ENCODE measurements around the gene SLC27A1. TPM values are rescaled to one million over a fixed set of nuclear protein-coding genes. Genes with fewer than 3 reads are reported as not detected.

The SLC27A1 gene
- total RNA-seq, 2 donors from 2014 or later: 11.8 to 16.9 TPM

GRCh38 chr19:17543986-17544385 lies 73.7 kb downstream of the SLC27A1 start:
- WGBS, 2 experiments (ENCODE audit: insufficient coverage in 1 of 2, insufficient read length in 1 of 2): 72 to 73% methylated on average over 3 to 4 of the region's 4 CpGs
- H3K9me3 ChIP-seq (ENCODE audit: control insufficient read depth, low read length): no peaks in the 10 kb centered on the region

GRCh38 chr19:17544418-17544817 lies 74.1 kb downstream of the SLC27A1 start:
- H3K27me3 Mint-ChIP-seq (ENCODE audit: insufficient read depth): peaks cover 29% of the 10 kb centered on the region
- Histone ChIP-seq H3K27ac (ENCODE audit: low read depth, low read length) (no peak overlapping the region), H3K4me3 (ENCODE audit: low read length) (no peak overlapping the region), H3K9ac (ENCODE audit: extremely low read depth, low read length, poor library complexity, severe bottlenecking) (no peak overlapping the region), H3K36me3 (ENCODE audit: control insufficient read depth, insufficient read depth, low read length) (no peaks in the 10 kb centered on the region), H3K4me1 (ENCODE audit: control insufficient read depth, insufficient read depth, low read length) (no peaks in the 10 kb centered on the region), H3K9me3 (ENCODE audit: control insufficient read depth, low read length) (no peaks in the 10 kb centered on the region), H3K27me3 (ENCODE audit: control insufficient read depth, insufficient read depth, low read length, poor library complexity, severe bottlenecking) (no peaks in the 10 kb centered on the region)
- no peak for DNase-seq
- TF ChIP-seq CTCF (conservative IDR thresholded peaks at IDR 0.05): no peak
- H3K27ac Mint-ChIP-seq: no peak overlapping the region
- H3K36me3 Mint-ChIP-seq (ENCODE audit: low read depth): no peaks in the 10 kb centered on the region
- H3K4me1 Mint-ChIP-seq: no peaks in the 10 kb centered on the region
- WGBS, 2 experiments (ENCODE audit: insufficient coverage in 1 of 2, insufficient read length in 1 of 2): 72 to 90% methylated on average over 3 to 4 of the region's 4 CpGs
- H3K4me3 Mint-ChIP-seq: no peak overlapping the region
- peaks cover 6% of the 10 kb centered on the region for H3K9me3 Mint-ChIP-seq

More at GRCh38 chr19:17543986-17544385, 73.7 kb downstream of the SLC27A1 start:
- DNase-seq: no peak
- Mint-ChIP-seq H3K4me3 (no peak overlapping the region), H3K27me3 (ENCODE audit: insufficient read depth) (peaks cover 30% of the 10 kb centered on the region), H3K4me1 (no peaks in the 10 kb centered on the region), H3K27ac (no peak overlapping the region), H3K9me3 (peaks cover 4% of the 10 kb centered on the region), H3K36me3 (ENCODE audit: low read depth) (no peaks in the 10 kb centered on the region)
- Histone ChIP-seq H3K4me1 (ENCODE audit: control insufficient read depth, insufficient read depth, low read length) (no peaks in the 10 kb centered on the region), H3K27ac (ENCODE audit: low read depth, low read length) (no peak overlapping the region), H3K9ac (ENCODE audit: extremely low read depth, low read length, poor library complexity, severe bottlenecking) (no peak overlapping the region), H3K36me3 (ENCODE audit: control insufficient read depth, insufficient read depth, low read length) (no peaks in the 10 kb centered on the region), H3K27me3 (ENCODE audit: control insufficient read depth, insufficient read depth, low read length, poor library complexity, severe bottlenecking) (peaks cover under 1% of the 10 kb centered on the region), H3K4me3 (ENCODE audit: low read length) (no peak overlapping the region)
- TF ChIP-seq CTCF (conservative IDR thresholded peaks at IDR 0.05): no peak

GRCh38 chr19:17548145-17548544 lies 77.8 kb downstream of the SLC27A1 start:
- 92 to 94% methylated on average over 4 to 6 of the region's 6 CpGs for WGBS, 2 experiments (ENCODE audit: insufficient coverage in 1 of 2, insufficient read length in 1 of 2)
- Mint-ChIP-seq H3K27me3 (ENCODE audit: insufficient read depth) (peaks cover 9% of the 10 kb centered on the region), H3K36me3 (ENCODE audit: low read depth) (no peaks in the 10 kb centered on the region), H3K27ac (no peak overlapping the region), H3K4me3 (no peak overlapping the region), H3K4me1 (no peaks in the 10 kb centered on the region), H3K9me3 (peaks cover 4% of the 10 kb centered on the region)
- no peak for DNase-seq
- no peak overlapping the region for H3K9ac ChIP-seq (ENCODE audit: extremely low read depth, low read length, poor library complexity, severe bottlenecking)
- no peaks in the 10 kb centered on the region for H3K4me1 ChIP-seq (ENCODE audit: control insufficient read depth, insufficient read depth, low read length)
- no peak for TF ChIP-seq CTCF (conservative IDR thresholded peaks at IDR 0.05)
- no peaks in the 10 kb centered on the region for H3K27me3 ChIP-seq (ENCODE audit: control insufficient read depth, insufficient read depth, low read length, poor library complexity, severe bottlenecking)
- H3K4me3 ChIP-seq (ENCODE audit: low read length): no peak overlapping the region
- no peaks in the 10 kb centered on the region for H3K9me3 ChIP-seq (ENCODE audit: control insufficient read depth, low read length)
- H3K27ac ChIP-seq (ENCODE audit: low read depth, low read length): no peak overlapping the region
- no peaks in the 10 kb centered on the region for H3K36me3 ChIP-seq (ENCODE audit: control insufficient read depth, insufficient read depth, low read length)
